Activated CD8-positive, alpha-beta T cell treated with anti-CD3 and anti-CD28 coated beads for 36 hours (primary cell): Measurements from ENCODE around the gene CCL17. TPM values are rescaled to one million over a fixed set of nuclear protein-coding genes. Genes with fewer than 3 reads are reported as not detected.

ENCODE experiments used
- ATAC-seq: fragments of 200-7000 bp; cut with Tn5 transposase; one replicate; pipeline ENCODE4 v1.10.0; 2021; ENCODE audit warnings: mild to moderate bottlenecking, moderate library complexity
- CTCF ChIA-PET: fragments of 350-600 bp; sonication (Branson Sonifier 250); formaldehyde crosslinking; loops from one replicate; lab custom pipeline; 2021; ENCODE audit warnings: antibody characterized with exemption; lab: Charles Lee
- POLR2A ChIA-PET: fragments of 350-600 bp; sonication (Branson Sonifier 250); formaldehyde crosslinking; loops from one replicate; lab custom pipeline; 2021; ENCODE audit warnings: antibody characterized with exemption; lab: Charles Lee
- DNase-seq: peaks from one replicate; pipeline ENCODE4 v3.0.0-alpha.2; 2020
- H3K27ac Mint-ChIP-seq: one replicate; pipeline ENCODE4 v1.8.0; 2021; ENCODE audit warnings: mild to moderate bottlenecking, mixed read lengths
- H3K27me3 Mint-ChIP-seq: one replicate; pipeline ENCODE4 v1.8.0; 2021; ENCODE audit warnings: mixed read lengths
- H3K36me3 Mint-ChIP-seq: one replicate; pipeline ENCODE4 v1.8.0; 2021; ENCODE audit warnings: low read depth, mixed read lengths
- H3K4me1 Mint-ChIP-seq: one replicate; pipeline ENCODE4 v1.8.0; 2021; ENCODE audit warnings: low read depth, mixed read lengths
- H3K4me3 Mint-ChIP-seq: one replicate; pipeline ENCODE4 v1.8.0; 2021; ENCODE audit warnings: mild to moderate bottlenecking, moderate library complexity, mixed read lengths
- H3K9me3 Mint-ChIP-seq: one replicate; pipeline ENCODE4 v1.8.0; 2021; ENCODE audit warnings: mixed read lengths
- intact Hi-C: fragments of 100-400 bp; cut with micrococcal nuclease; formaldehyde crosslinking; loops from one replicate; pipeline ENCODE4 v1.10.0; 2022
- total RNA-seq, 2 experiments: library from RNA; stranded (reverse); gene quantifications; one replicate each; pipeline ENCODE4 v1.2.3, GENCODE V29; 2021
- TF ChIP-seq, protein P1 (sequence below): fragments of 200-600 bp; IDR thresholded peaks from one replicate; pipeline ENCODE4 v1.8.0; 2022; ENCODE audit warnings: antibody characterized with exemption, mild to moderate bottlenecking

The CCL17 gene
- total RNA-seq, 2 experiments from 2014 or later: 2.1 to 2.9 TPM

DNA sequence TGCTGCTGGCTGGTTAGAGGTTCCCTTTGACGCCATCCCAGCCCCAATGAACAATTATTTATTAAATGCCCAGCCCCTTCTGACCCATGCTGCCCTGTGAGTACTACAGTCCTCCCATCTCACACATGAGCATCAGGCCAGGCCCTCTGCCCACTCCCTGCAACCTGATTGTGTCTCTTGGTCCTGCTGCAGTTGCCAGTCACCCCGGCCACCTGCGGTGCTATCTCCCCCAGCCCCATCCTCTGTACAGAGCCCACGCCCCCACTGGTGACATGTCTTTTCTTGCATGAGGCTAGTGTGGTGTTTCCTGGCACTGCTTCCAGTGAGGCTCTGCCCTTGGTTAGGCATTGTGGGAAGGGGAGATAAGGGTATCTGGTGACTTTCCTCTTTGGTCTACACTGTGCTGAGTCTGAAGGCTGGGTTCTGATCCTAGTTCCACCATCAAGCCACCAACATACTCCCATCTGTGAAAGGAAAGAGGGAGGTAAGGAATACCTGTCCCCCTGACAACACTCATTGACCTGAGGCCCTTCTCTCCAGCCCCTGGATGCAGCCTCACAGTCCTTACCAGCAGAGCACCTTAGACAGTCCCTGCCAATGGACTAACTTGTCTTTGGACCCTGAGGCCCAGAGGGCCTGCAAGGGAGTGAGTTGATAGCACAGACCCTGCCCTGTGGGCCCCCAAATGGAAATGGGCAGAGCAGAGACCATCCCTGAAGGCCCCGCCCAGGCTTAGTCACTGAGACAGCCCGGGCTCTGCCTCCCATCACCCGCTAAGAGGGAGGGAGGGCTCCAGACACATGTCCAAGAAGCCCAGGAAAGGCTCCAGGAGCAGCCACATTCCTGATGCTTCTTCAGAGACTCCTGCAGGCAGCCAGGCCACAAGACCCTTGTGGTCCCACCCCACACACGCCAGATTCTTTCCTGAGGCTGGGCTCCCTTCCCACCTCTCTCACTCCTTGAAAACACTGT is 21.0 kb upstream of the CCL17 start:
- Mint-ChIP-seq H3K9me3 (no peaks in the 10 kb centered on the region), H3K4me1 (peaks cover 18% of the 10 kb centered on the region), H3K27ac (no peak overlapping the region), H3K4me3 (no peak overlapping the region), H3K27me3 (no peaks in the 10 kb centered on the region), H3K36me3 (no peaks in the 10 kb centered on the region)
- intact Hi-C loops: no loop called here
- ChIA-PET CTCF (interaction anchor here (1.0 kb wide), 1 partner anchor 106 kb away, joined by 3 read pairs; no protein-coding TSS in a partner anchor), POLR2A (no interaction called here)
- ATAC-seq (no peak), DNase-seq (no peak)
- TF ChIP-seq, protein P1, sequence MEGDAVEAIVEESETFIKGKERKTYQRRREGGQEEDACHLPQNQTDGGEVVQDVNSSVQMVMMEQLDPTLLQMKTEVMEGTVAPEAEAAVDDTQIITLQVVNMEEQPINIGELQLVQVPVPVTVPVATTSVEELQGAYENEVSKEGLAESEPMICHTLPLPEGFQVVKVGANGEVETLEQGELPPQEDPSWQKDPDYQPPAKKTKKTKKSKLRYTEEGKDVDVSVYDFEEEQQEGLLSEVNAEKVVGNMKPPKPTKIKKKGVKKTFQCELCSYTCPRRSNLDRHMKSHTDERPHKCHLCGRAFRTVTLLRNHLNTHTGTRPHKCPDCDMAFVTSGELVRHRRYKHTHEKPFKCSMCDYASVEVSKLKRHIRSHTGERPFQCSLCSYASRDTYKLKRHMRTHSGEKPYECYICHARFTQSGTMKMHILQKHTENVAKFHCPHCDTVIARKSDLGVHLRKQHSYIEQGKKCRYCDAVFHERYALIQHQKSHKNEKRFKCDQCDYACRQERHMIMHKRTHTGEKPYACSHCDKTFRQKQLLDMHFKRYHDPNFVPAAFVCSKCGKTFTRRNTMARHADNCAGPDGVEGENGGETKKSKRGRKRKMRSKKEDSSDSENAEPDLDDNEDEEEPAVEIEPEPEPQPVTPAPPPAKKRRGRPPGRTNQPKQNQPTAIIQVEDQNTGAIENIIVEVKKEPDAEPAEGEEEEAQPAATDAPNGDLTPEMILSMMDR: no peak

DNA sequence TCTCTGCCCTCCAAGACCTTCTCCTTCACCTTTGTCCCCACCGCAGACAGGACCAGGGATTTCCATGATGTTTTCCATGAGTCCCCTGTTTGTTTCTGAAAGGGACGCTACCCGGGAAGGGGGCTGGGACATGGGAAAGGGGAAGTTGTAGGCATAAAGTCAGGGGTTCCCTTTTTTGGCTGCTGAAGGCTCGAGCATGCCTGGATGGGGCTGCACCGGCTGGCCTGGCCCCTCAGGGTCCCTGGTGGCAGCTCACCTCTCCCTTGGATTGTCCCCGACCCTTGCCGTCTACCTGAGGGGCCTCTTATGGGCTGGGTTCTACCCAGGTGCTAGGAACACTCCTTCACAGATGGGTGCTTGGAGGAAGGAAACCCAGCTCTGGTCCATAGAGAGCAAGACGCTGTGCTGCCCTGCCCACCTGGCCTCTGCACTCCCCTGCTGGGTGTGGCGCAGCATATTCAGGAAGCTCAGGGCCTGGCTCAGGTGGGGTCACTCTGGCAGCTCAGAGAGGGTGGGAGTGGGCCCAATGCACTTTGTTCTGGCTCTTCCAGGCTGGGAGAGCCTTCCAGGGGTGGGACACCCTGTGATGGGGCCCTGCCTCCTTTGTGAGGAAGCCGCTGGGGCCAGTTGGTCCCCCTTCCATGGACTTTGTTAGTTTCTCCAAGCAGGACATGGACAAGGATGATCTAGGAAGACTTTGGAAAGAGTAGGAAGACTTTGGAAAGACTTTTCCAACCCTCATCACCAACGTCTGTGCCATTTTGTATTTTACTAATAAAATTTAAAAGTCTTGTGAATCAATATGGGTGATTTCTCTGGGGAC is 20.1 kb upstream of the CCL17 start:
- intact Hi-C loops: no loop called here
- Mint-ChIP-seq H3K4me3 (no peak overlapping the region), H3K4me1 (peaks cover 20% of the 10 kb centered on the region), H3K27me3 (no peaks in the 10 kb centered on the region), H3K36me3 (no peaks in the 10 kb centered on the region), H3K27ac (no peak overlapping the region), H3K9me3 (no peaks in the 10 kb centered on the region)
- no peak for DNase-seq
- ChIA-PET CTCF (interaction anchor here (0.9 to 1.2 kb wide), 2 partner anchors 34 to 84 kb away, joined by 3 to 4 read pairs; no protein-coding TSS in a partner anchor), POLR2A (no interaction called here)
- no peak for ATAC-seq
- TF ChIP-seq, protein P1: no peak

DNA sequence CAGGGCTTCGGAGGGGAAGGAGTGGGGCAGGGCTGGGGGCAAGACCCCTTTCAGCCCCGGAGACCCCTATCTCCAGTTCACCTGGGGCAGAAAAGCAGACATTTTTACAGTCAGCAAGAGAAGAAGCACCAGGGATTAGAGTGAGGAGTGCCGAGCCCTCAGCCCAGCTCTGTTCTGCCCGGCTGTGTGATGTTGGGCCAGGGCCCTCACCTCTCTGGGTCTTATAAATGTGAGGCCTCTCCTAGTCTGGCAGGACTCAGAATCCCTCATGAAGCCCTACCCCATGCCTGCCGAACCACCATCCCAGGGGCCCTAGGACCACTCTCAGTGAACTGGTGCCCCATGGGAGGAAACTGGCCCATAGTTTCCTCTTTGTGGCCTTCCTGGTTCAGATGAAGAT is 19.5 kb upstream of the CCL17 start:
- no peak for ATAC-seq
- no peak overlapping the region for H3K4me3 Mint-ChIP-seq
- no peak overlapping the region for H3K27ac Mint-ChIP-seq
- H3K4me1 Mint-ChIP-seq: peaks cover 20% of the 10 kb centered on the region
- H3K27me3 Mint-ChIP-seq: no peaks in the 10 kb centered on the region
- no peak for DNase-seq
- H3K36me3 Mint-ChIP-seq: no peaks in the 10 kb centered on the region
- ChIA-PET POLR2A (no interaction called here), CTCF (interaction anchor here (0.9 to 1.2 kb wide), 2 partner anchors 33 to 84 kb away, joined by 3 to 4 read pairs; no protein-coding TSS in a partner anchor)
- intact Hi-C loops: no loop called here
- H3K9me3 Mint-ChIP-seq: no peaks in the 10 kb centered on the region
- TF ChIP-seq, protein P1: no peak

DNA sequence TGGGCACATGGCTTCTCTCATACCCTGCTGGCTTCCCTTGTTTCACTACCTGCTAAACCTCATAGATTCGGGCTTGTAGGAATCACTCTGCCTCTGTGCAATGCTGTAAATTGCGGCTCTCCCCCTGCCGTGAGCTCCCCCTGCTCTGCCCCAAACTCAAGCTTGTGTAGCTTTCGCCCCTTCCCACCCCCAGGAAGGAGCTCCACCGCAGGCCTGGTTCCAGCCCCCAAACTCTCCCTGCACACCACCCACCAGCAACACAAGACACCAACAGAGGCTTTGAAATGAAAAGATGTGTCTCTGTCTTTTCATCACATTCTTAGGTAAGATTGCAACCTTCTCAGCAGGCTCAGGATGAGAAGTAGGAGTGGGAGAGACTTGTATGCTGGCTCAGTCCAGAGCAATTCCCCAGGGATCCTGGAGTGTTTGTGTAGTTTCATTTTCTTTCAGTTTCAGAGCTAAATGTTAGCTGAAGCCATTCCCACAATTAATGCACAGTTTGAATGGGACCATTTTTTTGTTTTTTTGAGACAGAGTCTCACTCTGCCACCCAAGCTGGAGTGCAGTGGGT is 18.1 kb upstream of the CCL17 start:
- POLR2A ChIA-PET: no interaction called here

More for the DNA sequence above, 18.1 kb upstream of the CCL17 start:
- peaks cover 1% of the 10 kb centered on the region for H3K27me3 Mint-ChIP-seq
- intact Hi-C loops: no loop called here
- CTCF ChIA-PET: no interaction called here
- no peak overlapping the region for H3K4me3 Mint-ChIP-seq
- H3K9me3 Mint-ChIP-seq: no peaks in the 10 kb centered on the region
- DNase-seq (no peak), ATAC-seq (no peak)
- H3K36me3 Mint-ChIP-seq: no peaks in the 10 kb centered on the region
- H3K27ac Mint-ChIP-seq: no peak overlapping the region
- peaks cover 12% of the 10 kb centered on the region for H3K4me1 Mint-ChIP-seq
- TF ChIP-seq, protein P1: no peak
